Measurements from ENCODE around the gene ESRRA. TPM values are rescaled to one million over a fixed set of nuclear protein-coding genes. Genes with fewer than 3 reads are reported as not detected.
A peak's percentile ranks its signal among the peaks of the same experiment; 100 is the strongest.

The ESRRA gene
- total and polyA plus RNA-seq, 4 donors, result 10.8 to 88.4 (median 73.0) TPM

GRCh38 chr11:64275841-64276240, 29.5 kb upstream of the ESRRA start:
- DNase-seq (no peak), ATAC-seq (ENCODE audit: insufficient read depth, low FRiP score) (no peak)
- no peak overlapping the region for H3K4me3 ChIP-seq
- H3K27ac ChIP-seq (ENCODE audit: low read depth in 1 of 2, low read length in 1 of 2), result no peak overlapping the region
- H3K9ac ChIP-seq (ENCODE audit: insufficient read depth in 1 of 2, low read length in 2 of 2), result no peak overlapping the region
- H3K9me3 ChIP-seq (ENCODE audit: control insufficient read depth in 4 of 4, insufficient read depth in 3 of 4, low read length in 3 of 4), result no peaks in the 10 kb centered on the region
- H3K36me3 ChIP-seq (ENCODE audit: control insufficient read depth in 4 of 4, insufficient read depth in 4 of 4, low read length in 4 of 4), result peaks cover 0 to 15% (median 8%) of the 10 kb centered on the region in 4 donors
- 95 to 100% methylated on average over 2 of the region's 2 CpGs for WGBS, 2 donors
- H3K27me3 ChIP-seq (ENCODE audit: control insufficient read depth in 3 of 3, insufficient read depth in 3 of 3, low read length in 2 of 3), result no peaks in the 10 kb centered on the region
- H3K4me1 ChIP-seq (ENCODE audit: control insufficient read depth in 5 of 5, insufficient read depth in 5 of 5, low read length in 5 of 5), result peaks cover 0 to 10% (median 0%) of the 10 kb centered on the region in 5 donors
- TF ChIP-seq CTCF (IDR thresholded peaks at IDR 0.05; ENCODE audit: control extremely low read depth, extremely low read depth), result no peak

DNA sequence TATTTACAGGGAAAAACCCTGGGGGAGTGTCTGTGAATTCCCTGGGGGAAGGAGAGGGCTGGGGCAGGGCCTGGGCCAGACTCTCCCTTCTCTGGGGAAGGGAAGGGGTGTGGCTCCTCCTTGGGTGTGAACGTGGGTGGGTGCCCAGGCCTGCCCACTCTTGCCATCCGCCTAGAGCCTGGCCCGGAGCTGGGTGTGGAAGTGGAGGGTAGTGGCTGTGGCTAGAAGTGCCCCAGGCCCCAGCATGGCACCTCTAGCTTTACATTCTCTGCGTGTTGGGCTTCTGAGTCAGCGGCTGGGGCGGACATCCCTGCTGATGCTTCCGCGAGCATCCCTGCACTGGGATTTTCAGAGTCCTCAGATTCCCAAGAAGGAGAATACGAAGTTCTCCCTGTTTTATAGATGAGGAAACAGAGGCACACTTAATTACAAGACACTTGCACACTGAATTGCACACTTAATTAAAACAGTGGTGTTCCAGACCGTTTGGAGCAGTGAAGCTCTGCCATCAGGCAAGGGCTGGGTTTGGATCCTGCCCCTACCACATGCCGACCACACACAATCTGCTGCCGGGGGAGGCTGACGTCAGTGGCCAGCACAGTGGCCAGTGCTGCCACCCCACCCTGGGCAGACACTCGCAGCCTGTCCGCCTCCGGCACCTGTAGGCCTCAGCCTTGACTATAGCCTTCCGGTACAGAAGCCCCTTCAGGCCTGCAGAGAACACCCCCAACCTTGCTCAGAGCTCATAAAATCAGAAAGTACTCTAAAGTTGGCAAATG, 28.5 kb upstream of the ESRRA start:
- H3K4me1 ChIP-seq (ENCODE audit: control insufficient read depth in 5 of 5, insufficient read depth in 5 of 5, low read length in 5 of 5), result peaks cover 0 to 7% (median 0%) of the 10 kb centered on the region in 5 donors
- no peaks in the 10 kb centered on the region for H3K9me3 ChIP-seq (ENCODE audit: control insufficient read depth in 4 of 4, insufficient read depth in 3 of 4, low read length in 3 of 4)
- no peak for TF ChIP-seq CTCF (IDR thresholded peaks at IDR 0.05; ENCODE audit: control extremely low read depth, extremely low read depth)
- ATAC-seq (ENCODE audit: insufficient read depth, low FRiP score) (no peak), DNase-seq (no peak)
- no peak overlapping the region for H3K27ac ChIP-seq (ENCODE audit: low read depth in 1 of 2, low read length in 1 of 2)
- peaks cover 0 to 17% (median 11%) of the 10 kb centered on the region in 4 donors for H3K36me3 ChIP-seq (ENCODE audit: control insufficient read depth in 4 of 4, insufficient read depth in 4 of 4, low read length in 4 of 4)
- H3K27me3 ChIP-seq (ENCODE audit: control insufficient read depth in 3 of 3, insufficient read depth in 3 of 3, low read length in 2 of 3), result no peaks in the 10 kb centered on the region
- H3K9ac ChIP-seq (ENCODE audit: insufficient read depth in 1 of 2, low read length in 2 of 2), result no peak overlapping the region
- no peak overlapping the region for H3K4me3 ChIP-seq
- 79 to 85% methylated on average over 17 of the region's 17 CpGs for WGBS, 2 donors

- Histone ChIP-seq H3K9ac (ENCODE audit: insufficient read depth in 1 of 2, low read length in 2 of 2) (no peak overlapping the region), H3K4me1 (ENCODE audit: control insufficient read depth in 5 of 5, insufficient read depth in 5 of 5, low read length in 5 of 5) (peaks cover 0 to 5% (median 0%) of the 10 kb centered on the region in 5 donors), H3K9me3 (ENCODE audit: control insufficient read depth in 4 of 4, insufficient read depth in 3 of 4, low read length in 3 of 4) (no peaks in the 10 kb centered on the region), H3K27ac (ENCODE audit: low read depth in 1 of 2, low read length in 1 of 2) (peak overlapping the region in 1 of 2 donors; percentile 6), H3K27me3 (ENCODE audit: control insufficient read depth in 3 of 3, insufficient read depth in 3 of 3, low read length in 2 of 3) (no peaks in the 10 kb centered on the region), H3K4me3 (no peak overlapping the region), H3K36me3 (ENCODE audit: control insufficient read depth in 4 of 4, insufficient read depth in 4 of 4, low read length in 4 of 4) (peaks cover 0 to 19% (median 10%) of the 10 kb centered on the region in 4 donors)
- 87 to 93% methylated on average over 8 of the region's 8 CpGs for WGBS, 2 donors
- TF ChIP-seq CTCF (IDR thresholded peaks at IDR 0.05; ENCODE audit: control extremely low read depth, extremely low read depth), result no peak
- ATAC-seq (ENCODE audit: insufficient read depth, low FRiP score) (no peak), DNase-seq (no peak)
Measured at GRCh38 chr11:64278576-64279190, 26.6 kb upstream of the ESRRA start.

Data from lung (tissue), 12 donors.